Upper lobe of right lung (tissue), 1 donor: ENCODE data around the gene GCHFR. TPM values are rescaled to one million over a fixed set of nuclear protein-coding genes. Genes with fewer than 3 reads are reported as not detected.

Experiments used
- ATAC-seq: fragments of 200-7000 bp; cut with Tn5 transposase; one replicate; pipeline ENCODE4 v1.9.1; 2020; ENCODE audit warnings: mild to moderate bottlenecking, moderate library complexity
- DNase-seq: peaks from one replicate; pipeline ENCODE4 v3.0.0-alpha.2; 2020
- H3K27ac ChIP-seq: fragments of 200-600 bp; one replicate; pipeline ENCODE4 v1.8.0; 2022
- H3K27me3 ChIP-seq: fragments of 200-600 bp; one replicate; pipeline ENCODE4 v1.8.0; 2022; ENCODE audit warnings: mild to moderate bottlenecking
- H3K36me3 ChIP-seq: fragments of 200-600 bp; one replicate; pipeline ENCODE4 v1.8.0; 2022
- H3K4me1 ChIP-seq: fragments of 200-600 bp; one replicate; pipeline ENCODE4 v1.8.0; 2022
- H3K4me3 ChIP-seq: fragments of 200-600 bp; one replicate; pipeline ENCODE4 v1.8.0; 2022; ENCODE audit warnings: mild to moderate bottlenecking
- H3K9me3 ChIP-seq: fragments of 200-600 bp; one replicate; pipeline ENCODE4 v1.8.0; 2022
- CTCF ChIP-seq: fragments of 200-600 bp; IDR thresholded peaks from one replicate; pipeline ENCODE4 v1.8.0; 2022; ENCODE audit warnings: antibody characterized with exemption
- intact Hi-C: fragments of 100-400 bp; cut with DNase I; formaldehyde crosslinking; loops from one replicate; pipeline ENCODE4 v1.11.0; 2022
- total RNA-seq: library from RNA; stranded (reverse); fragmentation: NEBNext Ultra II Directional; extraction: Animal tissue kit (Norgen Biotek cat#: 25700); gene quantifications from one replicate; pipeline ENCODE4 v1.2.1, GENCODE V29; 2021
- donor health status: DM: no; HTN: yes; CAD: no; lungs with severe emphysema.

The GCHFR gene
- total RNA-seq, 1 donor from 2014 or later, result 55.2 TPM

GRCh38 chr15:40739854-40740253 lies 24.0 kb upstream of the GCHFR start:
- no peaks in the 10 kb centered on the region for H3K4me1 ChIP-seq
- no peak for TF ChIP-seq CTCF
- intact Hi-C loops, result no loop called here
- no peak overlapping the region for H3K27ac ChIP-seq
- ATAC-seq, result no peak
- H3K9me3 ChIP-seq, result no peaks in the 10 kb centered on the region
- H3K36me3 ChIP-seq, result peaks cover 93% of the 10 kb centered on the region
- no peak for DNase-seq
- H3K4me3 ChIP-seq, result no peak overlapping the region
- no peaks in the 10 kb centered on the region for H3K27me3 ChIP-seq

GRCh38 chr15:40743485-40743901 lies 20.4 kb upstream of the GCHFR start:
- H3K36me3 ChIP-seq, result peaks cover 65% of the 10 kb centered on the region
- no peak for TF ChIP-seq CTCF
- H3K4me1 ChIP-seq, result no peaks in the 10 kb centered on the region
- H3K27ac ChIP-seq, result peak overlapping the region; percentile 39
- no peaks in the 10 kb centered on the region for H3K27me3 ChIP-seq
- intact Hi-C loops, result no loop called here
- no peak overlapping the region for H3K4me3 ChIP-seq
- no peaks in the 10 kb centered on the region for H3K9me3 ChIP-seq
- ATAC-seq (no peak), DNase-seq (no peak)

GRCh38 chr15:40743921-40744814 lies 19.7 kb upstream of the GCHFR start:
- ATAC-seq, result peak; percentile 71

GRCh38 chr15:40744815-40745152 lies 19.1 kb upstream of the GCHFR start:
- Histone ChIP-seq H3K4me3 (no peak overlapping the region), H3K27ac (no peak overlapping the region), H3K36me3 (peaks cover 66% of the 10 kb centered on the region), H3K9me3 (no peaks in the 10 kb centered on the region), H3K27me3 (no peaks in the 10 kb centered on the region), H3K4me1 (no peaks in the 10 kb centered on the region)
- intact Hi-C loops, result no loop called here
- TF ChIP-seq CTCF, result no peak
- ATAC-seq (no peak), DNase-seq (no peak)

More at GRCh38 chr15:40743921-40744814, 19.7 kb upstream of the GCHFR start:
- Histone ChIP-seq H3K36me3 (peaks cover 66% of the 10 kb centered on the region), H3K4me3 (no peak overlapping the region), H3K4me1 (no peaks in the 10 kb centered on the region), H3K9me3 (no peaks in the 10 kb centered on the region), H3K27me3 (no peaks in the 10 kb centered on the region), H3K27ac (peak overlapping the region; percentile 39)
- DNase-seq, result peak; percentile 66
- no peak for TF ChIP-seq CTCF
- intact Hi-C loops, result no loop called here

GRCh38 chr15:40746916-40747418 lies 16.9 kb upstream of the GCHFR start:
- Histone ChIP-seq H3K27ac (no peak overlapping the region), H3K9me3 (no peaks in the 10 kb centered on the region), H3K27me3 (no peaks in the 10 kb centered on the region), H3K4me1 (no peaks in the 10 kb centered on the region), H3K36me3 (peaks cover 69% of the 10 kb centered on the region), H3K4me3 (no peak overlapping the region)
- intact Hi-C loops, result no loop called here
- peak; percentile 42 for ATAC-seq
- DNase-seq, result no peak
- no peak for TF ChIP-seq CTCF
